H9 (cell line): ENCODE measurements around the gene CREBRF. TPM values are rescaled to one million over a fixed set of nuclear protein-coding genes. Genes with fewer than 3 reads are reported as not detected.

Experiments used
- DNase-seq: peaks from one replicate; pipeline ENCODE4 v3.0.0-alpha.2; 2017
- H2AFZ ChIP-seq: one replicate; pipeline ENCODE4 v1.6.1; 2013; ENCODE audit warnings: mild to moderate bottlenecking, low read length, control low read depth, moderate library complexity
- H2AK5ac ChIP-seq: 2 replicates; pipeline ENCODE4 v1.6.1; 2013; ENCODE audit warnings: low read length, control low read depth, mixed read lengths; ENCODE audit not compliant: insufficient read length
- H2BK120ac ChIP-seq: one replicate; pipeline ENCODE4 v1.6.1; 2013; ENCODE audit warnings: low read depth, mild to moderate bottlenecking, low read length, control low read depth, inconsistent platforms; ENCODE audit not compliant: poor library complexity, severe bottlenecking
- H2BK12ac ChIP-seq: 2 replicates; pipeline ENCODE4 v1.6.1; 2013; ENCODE audit warnings: low read length, control low read depth, mixed read lengths, low read depth; ENCODE audit not compliant: insufficient read length
- H2BK15ac ChIP-seq: 2 replicates; pipeline ENCODE4 v1.6.1; 2013; ENCODE audit warnings: low read depth, low read length, control low read depth
- H2BK20ac ChIP-seq: one replicate; pipeline ENCODE4 v1.6.1; 2013; ENCODE audit warnings: low read depth, mild to moderate bottlenecking, low read length, control low read depth, inconsistent platforms; ENCODE audit not compliant: poor library complexity, severe bottlenecking
- H2BK5ac ChIP-seq: 2 replicates; pipeline ENCODE4 v1.6.1; 2013; ENCODE audit warnings: low read length, control low read depth, mixed read lengths; ENCODE audit not compliant: insufficient read length
- H3K14ac ChIP-seq: 2 replicates; pipeline ENCODE4 v1.6.1; 2013; ENCODE audit warnings: low read length, control low read depth; ENCODE audit not compliant: insufficient read depth
- H3K18ac ChIP-seq: 2 replicates; pipeline ENCODE4 v1.6.1; 2013; ENCODE audit warnings: low read depth, mild to moderate bottlenecking, mixed read lengths, low read length, control low read depth; ENCODE audit not compliant: insufficient read length
- H3K23ac ChIP-seq: 2 replicates; pipeline ENCODE4 v1.6.1; 2013; ENCODE audit warnings: low read length, control low read depth, mixed read lengths, low read depth; ENCODE audit not compliant: insufficient read length
- H3K23me2 ChIP-seq: 2 replicates; pipeline ENCODE4 v1.6.1; 2013; ENCODE audit warnings: low read depth, mild to moderate bottlenecking, mixed read lengths, low read length, control low read depth; ENCODE audit not compliant: insufficient read length, poor library complexity, severe bottlenecking
- H3K27ac ChIP-seq: 2 replicates; pipeline ENCODE4 v1.5.1; 2013; ENCODE audit warnings: low read length, control low read depth, mixed read lengths, low read depth; ENCODE audit not compliant: insufficient read length
- H3K27me3 ChIP-seq: 2 replicates; pipeline ENCODE4 v1.6.1; 2013; ENCODE audit warnings: low read length, control low read depth, inconsistent platforms; ENCODE audit not compliant: insufficient read depth
- H3K4ac ChIP-seq: 2 replicates; pipeline ENCODE4 v1.6.1; 2013; ENCODE audit warnings: low read depth, mild to moderate bottlenecking, control low read depth, inconsistent platforms, low read length, moderate library complexity
- H3K4me1 ChIP-seq: 2 replicates; pipeline ENCODE4 v1.6.1; 2013; ENCODE audit warnings: low read length, control low read depth, inconsistent platforms; ENCODE audit not compliant: insufficient read depth
- H3K4me2 ChIP-seq: 2 replicates; pipeline ENCODE4 v1.6.1; 2013; ENCODE audit warnings: low read length, control low read depth, mixed read lengths; ENCODE audit not compliant: insufficient read length, insufficient read depth
- H3K56ac ChIP-seq: 2 replicates; pipeline ENCODE4 v1.6.1; 2013; ENCODE audit warnings: low read depth, mild to moderate bottlenecking, mixed read lengths, low read length, control low read depth; ENCODE audit not compliant: insufficient read length
- H3K79me1 ChIP-seq: 2 replicates; pipeline ENCODE4 v1.6.1; 2013; ENCODE audit warnings: low read depth, mild to moderate bottlenecking, moderate library complexity, low read length, control low read depth, inconsistent platforms; ENCODE audit not compliant: insufficient read depth, poor library complexity, severe bottlenecking
- H3K79me2 ChIP-seq: 2 replicates; pipeline ENCODE4 v1.6.1; 2013; ENCODE audit warnings: low read length, control low read depth, inconsistent platforms; ENCODE audit not compliant: insufficient read depth
- H3K9ac ChIP-seq: 2 replicates; pipeline ENCODE4 v1.6.1; 2013; ENCODE audit warnings: low read length, control low read depth, mixed read lengths; ENCODE audit not compliant: insufficient read length; ENCODE audit errors: extremely low read depth
- H3K9me3 ChIP-seq: one replicate; pipeline ENCODE4 v1.6.1; 2013; ENCODE audit warnings: low read depth, low read length, inconsistent platforms; ENCODE audit not compliant: control insufficient read depth
- H3T11ph ChIP-seq: one replicate; pipeline ENCODE4 v1.6.1; 2013; ENCODE audit warnings: mild to moderate bottlenecking, low read length, control low read depth, inconsistent platforms
- H4K20me1 ChIP-seq: one replicate; pipeline ENCODE4 v1.6.1; 2013; ENCODE audit not compliant: control insufficient read depth, insufficient read length, insufficient read depth
- H4K5ac ChIP-seq: 2 replicates; pipeline ENCODE4 v1.6.1; 2013; ENCODE audit warnings: low read depth, mild to moderate bottlenecking, mixed read lengths, low read length, control low read depth; ENCODE audit not compliant: insufficient read length
- H4K8ac ChIP-seq: replicated peaks from 2 replicates; pipeline ENCODE4 v1.6.1; 2013; ENCODE audit warnings: low read length, control low read depth, mixed read lengths, low read depth; ENCODE audit not compliant: insufficient read length
- H4K91ac ChIP-seq: 2 replicates; pipeline ENCODE4 v1.6.1; 2013; ENCODE audit warnings: low read depth, mild to moderate bottlenecking, moderate library complexity, mixed read lengths, low read length, control low read depth; ENCODE audit not compliant: insufficient read length
- H3K27ac Mint-ChIP-seq, 3 experiments: 2 replicates in 2 of 3; 3 replicates in 1 of 3; pipeline ENCODE4 v1.8.0; 2020 to 2021; ENCODE audit warnings: mixed read lengths in 3 of 3, mild to moderate bottlenecking in 1 of 3, moderate library complexity in 1 of 3
- H3K27me3 Mint-ChIP-seq: 2 replicates; pipeline ENCODE4 v1.8.0; 2021; ENCODE audit warnings: low read depth, mild to moderate bottlenecking, moderate library complexity, mixed read lengths
- H3K36me3 Mint-ChIP-seq, 3 experiments: 2 replicates in 2 of 3; 3 replicates in 1 of 3; pipeline ENCODE4 v1.8.0; 2020 to 2021; ENCODE audit warnings: low read depth in 3 of 3, mixed read lengths in 3 of 3; ENCODE audit not compliant: insufficient read depth in 1 of 3
- H3K4me1 Mint-ChIP-seq, 2 experiments: 2 replicates each; pipeline ENCODE4 v1.8.0; 2020; ENCODE audit warnings: mixed read lengths in 2 of 2
- H3K4me3 Mint-ChIP-seq, 2 experiments: 2 replicates in 1 of 2; 3 replicates in 1 of 2; pipeline ENCODE4 v1.8.0; 2020 to 2021; ENCODE audit warnings: mild to moderate bottlenecking in 2 of 2, mixed read lengths in 2 of 2, moderate library complexity in 1 of 2
- H3K9me3 Mint-ChIP-seq, 2 experiments: 2 replicates in 1 of 2; 3 replicates in 1 of 2; pipeline ENCODE4 v1.8.0; 2020; ENCODE audit warnings: mild to moderate bottlenecking in 2 of 2, mixed read lengths in 2 of 2, moderate library complexity in 1 of 2
- CTCF ChIP-seq: fragments of 200-600 bp; sonication (generic); conservative IDR thresholded peaks from 3 replicates; pipeline ENCODE4 v1.8.0; 2021; ENCODE audit warnings: antibody characterized with exemption, mild to moderate bottlenecking
- WGBS: extraction: QIAGEN DNeasy Blood & Tissue Kit; methylation state at CpG from one replicate; pipeline ENCODE4 v1.1.7; 2013; ENCODE audit warnings: missing lambda C conversion rate, low lambda C conversion rate, mixed read lengths; ENCODE audit not compliant: insufficient read length; ENCODE audit errors: extremely low coverage; 5-methylcytosine and 5-hydroxymethylcytosine counted together
- total RNA-seq: library from RNA; stranded (reverse); gene quantifications from 2 replicates; pipeline ENCODE4 v1.2.1, GENCODE V29; 2021

Gene CREBRF
- total RNA-seq, 1 experiment from 2014 or later, result 2.7 TPM

- Histone ChIP-seq H2BK5ac (no peak overlapping the region), H3K27ac (no peak overlapping the region), H2AK5ac (no peak overlapping the region), H3K4ac (no peak overlapping the region), H4K5ac (no peak overlapping the region), H3K4me1 (no peaks in the 10 kb centered on the region), H2BK12ac (no peak overlapping the region), H3K4me2 (no peak overlapping the region), H3K23ac (no peak overlapping the region), H3K18ac (no peak overlapping the region), H3K23me2 (no peaks in the 10 kb centered on the region), H3K14ac (no peak overlapping the region), H2BK120ac (no peak overlapping the region), H4K20me1 (no peaks in the 10 kb centered on the region), H2BK15ac (no peak overlapping the region), H3K79me1 (no peaks in the 10 kb centered on the region), H3K9me3 (no peaks in the 10 kb centered on the region), H3K9ac (no peak overlapping the region), H2AFZ (no peak overlapping the region), H3K27me3 (no peaks in the 10 kb centered on the region), H4K8ac (no peak overlapping the region), H2BK20ac (no peak overlapping the region), H4K91ac (no peak overlapping the region), H3K56ac (no peak overlapping the region), H3K79me2 (no peaks in the 10 kb centered on the region), H3T11ph (no peak overlapping the region)
- H3K27ac Mint-ChIP-seq, result no peak overlapping the region
- peaks cover 0 to 5% (median 2%) of the 10 kb centered on the region in 3 experiments; a peak in 4 of 7 replicates for H3K36me3 Mint-ChIP-seq
- TF ChIP-seq CTCF, result no peak
- no peak for DNase-seq
- H3K9me3 Mint-ChIP-seq, result peaks cover 3% of the 10 kb centered on the region in 2 experiments; a peak in 3 of 5 replicates
- no peaks in the 10 kb centered on the region; the same call in 1 of the 2 replicates for H3K27me3 Mint-ChIP-seq
- WGBS, result no CpG with 5 or more reads among the region's 5 CpGs
- H3K4me1 Mint-ChIP-seq, result no peaks in the 10 kb centered on the region; a peak in 1 of 4 replicates
- no peak overlapping the region for H3K4me3 Mint-ChIP-seq
Observed at GRCh38 chr5:173039964-173040363, 16.2 kb upstream of the CREBRF start.
